ENCODE results near the gene PRRT1. TPM values are rescaled to one million over a fixed set of nuclear protein-coding genes. Genes with fewer than 3 reads are reported as not detected.

PRRT1 gene
- total and polyA plus RNA-seq, 8 donors, result 0.18 to 6.0 (median 1.4) TPM; not detected in 2

GRCh38 chr6:32163559-32164258 lies 12.0 kb upstream of the PRRT1 start:
- no peak overlapping the region for H3K4me3 ChIP-seq
- H3K27ac ChIP-seq, result peak overlapping the region in 4 of 5 donors; percentile 48 to 61 (median 54)
- intact Hi-C loops (cut with DNase I; ENCODE audit: low total_unique reads), result no loop called here
- no peaks in the 10 kb centered on the region for H3K27me3 ChIP-seq
- no peak for DNase-seq
- peaks cover 7 to 30% (median 21%) of the 10 kb centered on the region in 4 donors for H3K4me1 ChIP-seq
- 73 to 90% (median 86%) methylated on average over 7 of the region's 7 CpGs for WGBS, 5 donors
- H3K36me3 ChIP-seq, result peaks cover 22 to 90% (median 79%) of the 10 kb centered on the region in 4 donors
- no peaks in the 10 kb centered on the region for H3K9me3 ChIP-seq
- TF ChIP-seq CTCF (IDR thresholded peaks at IDR 0.05) (no peak), POLR2A (IDR thresholded peaks at IDR 0.05) (no peak), EP300 (IDR thresholded peaks at IDR 0.05) (no peak), POLR2AphosphoS5 (IDR thresholded peaks at IDR 0.05) (peak in 1 of 3 donors; percentile 3)

GRCh38 chr6:32158052-32158451 lies 6.3 kb upstream of the PRRT1 start:
- no peak for DNase-seq
- no peaks in the 10 kb centered on the region for H3K9me3 ChIP-seq
- no peak for TF ChIP-seq EP300 (IDR thresholded peaks at IDR 0.05)
- TF ChIP-seq CTCF (IDR thresholded peaks at IDR 0.05), result no peak
- TF ChIP-seq POLR2AphosphoS5 (IDR thresholded peaks at IDR 0.05), result no peak
- TF ChIP-seq POLR2A (IDR thresholded peaks at IDR 0.05), result no peak
- no peak overlapping the region for H3K27ac ChIP-seq
- H3K4me3 ChIP-seq, result no peak overlapping the region
- H3K36me3 ChIP-seq, result peaks cover 17 to 73% (median 62%) of the 10 kb centered on the region in 4 donors
- H3K27me3 ChIP-seq, result no peaks in the 10 kb centered on the region
- intact Hi-C loops (cut with DNase I; ENCODE audit: low total_unique reads), result no loop called here
- peaks cover 20 to 38% (median 35%) of the 10 kb centered on the region in 4 donors for H3K4me1 ChIP-seq

- no peak for DNase-seq
- peaks cover 31 to 50% (median 44%) of the 10 kb centered on the region in 4 donors for H3K4me1 ChIP-seq
- intact Hi-C loops (cut with DNase I; ENCODE audit: low total_unique reads), result no loop called here
- peaks cover 17 to 61% (median 51%) of the 10 kb centered on the region in 4 donors for H3K36me3 ChIP-seq
- no peak overlapping the region for H3K4me3 ChIP-seq
- WGBS, 5 donors, result 79 to 91% (median 86%) methylated on average over 9 of the region's 9 CpGs
- no peak overlapping the region for H3K27ac ChIP-seq
- H3K27me3 ChIP-seq, result peaks cover 0 to 2% (median 0%) of the 10 kb centered on the region in 3 donors
- no peaks in the 10 kb centered on the region for H3K9me3 ChIP-seq
- TF ChIP-seq POLR2A (IDR thresholded peaks at IDR 0.05) (no peak), CTCF (IDR thresholded peaks at IDR 0.05) (no peak), POLR2AphosphoS5 (IDR thresholded peaks at IDR 0.05) (no peak), EP300 (IDR thresholded peaks at IDR 0.05) (no peak)
These were observed 5.2 kb upstream of the PRRT1 start for GRCh38 chr6:32156891-32157290.

GRCh38 chr6:32154514-32155161 lies 2.9 kb upstream of the PRRT1 start:
- H3K9me3 ChIP-seq, result no peaks in the 10 kb centered on the region
- H3K4me3 ChIP-seq, result peak overlapping the region; percentile 59 to 87 (median 78)
- intact Hi-C loops (cut with DNase I; ENCODE audit: low total_unique reads), result loop anchor here (5.0 kb wide), 1 partner anchor 37 kb away; no protein-coding TSS in a partner anchor
- H3K27me3 ChIP-seq, result peaks cover 0 to 19% (median 0%) of the 10 kb centered on the region in 3 donors
- peaks cover 17 to 41% (median 38%) of the 10 kb centered on the region in 4 donors for H3K36me3 ChIP-seq
- WGBS, 5 donors, result 1 to 7% (median 3%) methylated on average over 15 to 34 of the region's 34 CpGs
- TF ChIP-seq CTCF (IDR thresholded peaks at IDR 0.05), result peak in 5 of 7 experiments; percentile 19 to 78 (median 55)
- TF ChIP-seq POLR2AphosphoS5 (IDR thresholded peaks at IDR 0.05), result peak; percentile 18 to 79 (median 50)
- no peak for TF ChIP-seq EP300 (IDR thresholded peaks at IDR 0.05)
- no peak for TF ChIP-seq POLR2A (IDR thresholded peaks at IDR 0.05)
- peak; percentile 81 to 94 for DNase-seq
- peak overlapping the region; percentile 88 to 94 (median 93) for H3K27ac ChIP-seq
- H3K4me1 ChIP-seq, result peaks cover 37 to 69% (median 59%) of the 10 kb centered on the region in 4 donors

Measured in stomach (tissue), 9 donors.